ENCODE measurements around the gene TFAP2C. TPM values are rescaled to one million over a fixed set of nuclear protein-coding genes. Genes with fewer than 3 reads are reported as not detected.

TFAP2C gene
- total RNA-seq, 1 experiment from 2014 or later = 37.6 TPM

DNA sequence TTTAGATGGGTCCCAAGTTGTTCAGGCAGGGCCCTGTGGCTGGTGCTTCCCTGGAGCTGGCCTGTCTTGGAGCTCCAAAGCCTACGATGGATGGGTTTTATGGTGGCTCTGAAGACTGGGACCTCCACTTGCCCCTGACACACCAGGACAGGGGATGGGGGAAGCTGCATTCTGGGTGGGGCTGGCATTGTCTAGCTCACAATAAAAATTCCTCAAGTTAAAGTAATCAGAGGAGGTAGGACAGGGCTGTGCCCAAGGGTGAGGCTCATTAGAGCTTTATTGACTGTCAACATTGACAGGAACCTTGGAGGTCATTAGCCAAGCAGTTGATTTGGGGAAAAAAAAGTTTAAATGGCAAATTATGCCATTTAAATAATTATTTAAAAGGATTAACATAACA, 35.7 kb downstream of the TFAP2C start:
- BruUV-seq (replicated peaks) = no TSS peak
- intact Hi-C loops (cut with micrococcal nuclease) = no loop called here
- Histone ChIP-seq H3K4me2 (ENCODE audit: low read length) (peak overlapping the region; percentile 38; the same call in 1 of the 2 replicates), H3K27ac (ENCODE audit: low read length) (no peak overlapping the region), H3K4me1 (ENCODE audit: insufficient read depth, low read length) (peaks cover 12% of the 10 kb centered on the region), H3K9me2 (replicated peaks; ENCODE audit: low read length) (no peaks in the 10 kb centered on the region), H3K27me3 (ENCODE audit: low read length) (no peaks in the 10 kb centered on the region), H3K9me3 (ENCODE audit: low read length) (no peaks in the 10 kb centered on the region), H3K4me3 (ENCODE audit: low read length) (no peak overlapping the region), H3K79me2 (ENCODE audit: low read length) (no peaks in the 10 kb centered on the region), H4K20me1 (ENCODE audit: low read length) (no peaks in the 10 kb centered on the region), H3F3A (ENCODE audit: low read length, unreplicated experiment) (no peaks in the 10 kb centered on the region), H2AFZ (ENCODE audit: low read length) (no peak overlapping the region), H3K9ac (ENCODE audit: low read length) (no peak overlapping the region), H3K36me3 (ENCODE audit: low read depth, low read length) (no peaks in the 10 kb centered on the region)
- ChIA-PET CTCF (interaction anchor here (0.7 kb wide), 1 partner anchor 28 kb away, joined by 3 read pairs; no protein-coding TSS in a partner anchor), POLR2A (ENCODE audit: unreplicated experiment) (interaction anchor here (0.7 to 1.0 kb wide), 2 partner anchors 13 to 35 kb away, joined by 3 to 4 read pairs; no protein-coding TSS in a partner anchor)
- ATAC-seq = peak; percentile 68
- TF ChIP-seq, protein P1, sequence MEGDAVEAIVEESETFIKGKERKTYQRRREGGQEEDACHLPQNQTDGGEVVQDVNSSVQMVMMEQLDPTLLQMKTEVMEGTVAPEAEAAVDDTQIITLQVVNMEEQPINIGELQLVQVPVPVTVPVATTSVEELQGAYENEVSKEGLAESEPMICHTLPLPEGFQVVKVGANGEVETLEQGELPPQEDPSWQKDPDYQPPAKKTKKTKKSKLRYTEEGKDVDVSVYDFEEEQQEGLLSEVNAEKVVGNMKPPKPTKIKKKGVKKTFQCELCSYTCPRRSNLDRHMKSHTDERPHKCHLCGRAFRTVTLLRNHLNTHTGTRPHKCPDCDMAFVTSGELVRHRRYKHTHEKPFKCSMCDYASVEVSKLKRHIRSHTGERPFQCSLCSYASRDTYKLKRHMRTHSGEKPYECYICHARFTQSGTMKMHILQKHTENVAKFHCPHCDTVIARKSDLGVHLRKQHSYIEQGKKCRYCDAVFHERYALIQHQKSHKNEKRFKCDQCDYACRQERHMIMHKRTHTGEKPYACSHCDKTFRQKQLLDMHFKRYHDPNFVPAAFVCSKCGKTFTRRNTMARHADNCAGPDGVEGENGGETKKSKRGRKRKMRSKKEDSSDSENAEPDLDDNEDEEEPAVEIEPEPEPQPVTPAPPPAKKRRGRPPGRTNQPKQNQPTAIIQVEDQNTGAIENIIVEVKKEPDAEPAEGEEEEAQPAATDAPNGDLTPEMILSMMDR (conservative IDR thresholded peaks at IDR 0.05; ENCODE audit: low read depth, low read length) = no peak
- TF ChIP-seq EZH2 (IDR thresholded peaks at IDR 0.05; ENCODE audit: low read length, unreplicated experiment) = no peak
- peak; percentile 57 for DNase-seq

DNA sequence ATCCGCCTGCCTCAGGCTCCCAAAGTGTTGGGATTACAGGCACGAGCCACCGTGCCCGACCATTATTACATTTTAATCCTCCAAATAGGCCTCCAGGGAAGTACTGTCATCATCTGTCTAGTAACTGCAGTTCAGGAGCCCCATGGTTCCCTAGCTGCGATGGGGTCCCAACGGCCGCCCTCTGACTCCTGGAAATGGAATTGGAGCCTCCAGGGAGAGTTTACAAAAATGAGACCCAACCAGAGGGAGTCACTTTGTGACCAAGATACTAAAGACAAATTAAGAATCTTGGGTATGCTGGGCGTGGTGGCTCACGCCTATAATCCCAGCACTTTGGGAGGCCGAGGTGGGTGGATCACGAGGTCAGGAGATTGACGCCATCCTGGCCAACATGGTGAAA, 36.7 kb downstream of the TFAP2C start:
- Histone ChIP-seq H2AFZ (ENCODE audit: low read length) (no peak overlapping the region), H3K79me2 (ENCODE audit: low read length) (no peaks in the 10 kb centered on the region), H3K36me3 (ENCODE audit: low read depth, low read length) (no peaks in the 10 kb centered on the region), H3F3A (ENCODE audit: low read length, unreplicated experiment) (no peaks in the 10 kb centered on the region), H3K27ac (ENCODE audit: low read length) (no peak overlapping the region), H3K27me3 (ENCODE audit: low read length) (no peaks in the 10 kb centered on the region), H3K9ac (ENCODE audit: low read length) (no peak overlapping the region), H3K4me1 (ENCODE audit: insufficient read depth, low read length) (peaks cover 12% of the 10 kb centered on the region), H3K9me3 (ENCODE audit: low read length) (no peaks in the 10 kb centered on the region), H3K4me3 (ENCODE audit: low read length) (no peak overlapping the region), H4K20me1 (ENCODE audit: low read length) (no peaks in the 10 kb centered on the region), H3K9me2 (replicated peaks; ENCODE audit: low read length) (no peaks in the 10 kb centered on the region), H3K4me2 (ENCODE audit: low read length) (no peak overlapping the region)
- CTCF ChIA-PET = interaction anchor here (0.5 kb wide), 1 partner anchor 38 kb away, joined by 3 read pairs; no protein-coding TSS in a partner anchor
- no peak for DNase-seq
- BruUV-seq (replicated peaks) = no TSS peak
- ATAC-seq = no peak
- TF ChIP-seq EZH2 (IDR thresholded peaks at IDR 0.05; ENCODE audit: low read length, unreplicated experiment) = no peak
- POLR2A ChIA-PET (ENCODE audit: unreplicated experiment) = interaction anchor here (0.7 kb wide), 1 partner anchor 29 kb away, joined by 13 read pairs; no protein-coding TSS in a partner anchor
- intact Hi-C loops (cut with micrococcal nuclease) = no loop called here

DNA sequence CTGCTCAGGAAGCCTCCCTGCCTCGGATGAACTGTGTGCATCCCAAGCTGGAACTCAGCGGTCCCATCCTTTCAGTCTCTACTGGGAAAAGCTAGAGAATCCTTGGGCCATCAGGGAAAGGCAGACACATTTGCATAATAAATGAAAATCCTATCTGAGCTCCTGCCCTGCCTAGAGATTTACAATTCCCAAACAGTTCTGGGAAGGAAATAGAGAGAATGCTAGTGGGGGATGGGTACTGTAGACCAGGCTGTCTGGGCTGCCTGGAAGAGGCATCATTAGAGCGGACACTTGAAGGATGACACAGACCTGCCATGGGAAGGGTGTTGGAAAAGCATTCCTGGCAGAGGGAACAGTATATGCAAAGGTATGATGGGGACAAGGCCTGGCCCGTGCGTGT, 44.3 kb downstream of the TFAP2C start:
- no peaks in the 10 kb centered on the region for H3K9me3 ChIP-seq (ENCODE audit: low read length)
- BruUV-seq (replicated peaks) = no TSS peak
- H2AFZ ChIP-seq (ENCODE audit: low read length) = no peak overlapping the region

More for the DNA sequence above, 44.3 kb downstream of the TFAP2C start:
- Histone ChIP-seq H3K4me1 (ENCODE audit: insufficient read depth, low read length) (no peaks in the 10 kb centered on the region), H4K20me1 (ENCODE audit: low read length) (no peaks in the 10 kb centered on the region), H3K9ac (ENCODE audit: low read length) (no peak overlapping the region), H3K4me2 (ENCODE audit: low read length) (no peak overlapping the region), H3F3A (ENCODE audit: low read length, unreplicated experiment) (no peaks in the 10 kb centered on the region), H3K9me2 (replicated peaks; ENCODE audit: low read length) (no peaks in the 10 kb centered on the region), H3K27me3 (ENCODE audit: low read length) (no peaks in the 10 kb centered on the region), H3K27ac (ENCODE audit: low read length) (no peak overlapping the region), H3K36me3 (ENCODE audit: low read depth, low read length) (no peaks in the 10 kb centered on the region), H3K79me2 (ENCODE audit: low read length) (no peaks in the 10 kb centered on the region), H3K4me3 (ENCODE audit: low read length) (no peak overlapping the region)
- no peak for TF ChIP-seq EZH2phosphoT487 (IDR thresholded peaks at IDR 0.05; ENCODE audit: borderline replicate concordance, low read length)
- TF ChIP-seq, protein P1 (conservative IDR thresholded peaks at IDR 0.05; ENCODE audit: low read depth, low read length) = no peak
- intact Hi-C loops (cut with micrococcal nuclease) = no loop called here
- DNase-seq (no peak), ATAC-seq (no peak)
- CTCF ChIA-PET = no interaction called here
- POLR2A ChIA-PET (ENCODE audit: unreplicated experiment) = no interaction called here

All from PC-3 (cell line).